Stimulated activated CD8-positive, alpha-beta memory T cell treated with anti-CD3 and anti-CD28 coated beads, Interleukin-4, amount 100 ng/mL, for 24 hours (primary cell): ENCODE measurements around the gene KIAA1586.

Experiments used
- DNase-seq: peaks from one replicate; pipeline ENCODE4 v3.0.0-alpha.2; 2020; ENCODE audit warnings: low read depth

Gene KIAA1586

DNA sequence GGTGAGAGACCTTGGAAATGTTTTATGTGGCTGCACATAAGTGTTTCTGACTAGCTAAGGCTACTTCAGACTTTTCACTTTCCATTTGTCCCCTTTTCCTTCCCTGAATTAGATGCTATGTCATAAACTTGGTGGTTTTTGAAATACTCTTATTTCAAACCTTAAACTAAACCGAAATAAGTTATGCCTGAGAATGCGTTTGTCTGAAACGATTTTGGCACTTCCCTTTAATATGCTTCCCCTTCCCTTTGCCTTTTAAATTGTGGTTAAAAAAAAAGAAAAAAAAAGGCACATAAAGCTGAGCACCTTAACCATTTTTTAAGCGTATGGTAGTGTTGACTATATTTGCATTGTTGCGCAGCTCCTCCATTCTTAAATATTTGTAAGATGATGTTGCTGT lies 57.8 kb downstream of the KIAA1586 start:
- no peak for DNase-seq
